EL (cell line): Measurements from ENCODE around the gene HECA.
"Not testable (repeated sequence)": the region's sequence is repeated elsewhere in the genome, so short reads cannot be mapped to it uniquely, and the experiment has no call there.

Source experiments
- DNase-seq: peaks from one replicate; pipeline ENCODE4 v3.0.0-alpha.2; 2016

Gene HECA

DNA sequence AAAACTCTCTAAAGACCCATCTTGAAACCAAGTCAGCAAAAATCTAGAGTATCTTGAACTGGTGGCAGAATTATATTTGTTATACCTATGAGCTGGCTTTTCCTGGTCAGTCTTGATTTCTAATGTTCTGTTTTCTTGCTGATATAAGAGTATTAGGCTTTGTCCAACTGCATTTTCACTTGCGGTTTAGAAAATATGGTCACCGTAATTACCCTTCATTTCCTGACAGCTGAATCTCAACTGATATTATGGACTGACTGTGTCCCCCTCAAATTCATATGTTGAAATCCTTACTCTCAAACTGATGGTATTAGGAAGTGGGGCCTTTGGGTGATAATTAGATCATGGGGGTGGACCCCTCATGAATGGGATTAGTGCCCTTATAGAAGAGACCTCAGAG is 84.9 kb downstream of the HECA start:
- DNase-seq, result no peak

- DNase-seq, result not testable (repeated sequence)
These were observed 93.5 kb downstream of the HECA start for GRCh38 chr6:139228387-139228786.
